D341Med (cell line): Measurements from ENCODE around the gene PKNOX2.

Experiments
- DNase-seq: peaks from one replicate; pipeline ENCODE4 v3.0.0; 2012; ENCODE audit warnings: low spot score

The PKNOX2 gene

DNA sequence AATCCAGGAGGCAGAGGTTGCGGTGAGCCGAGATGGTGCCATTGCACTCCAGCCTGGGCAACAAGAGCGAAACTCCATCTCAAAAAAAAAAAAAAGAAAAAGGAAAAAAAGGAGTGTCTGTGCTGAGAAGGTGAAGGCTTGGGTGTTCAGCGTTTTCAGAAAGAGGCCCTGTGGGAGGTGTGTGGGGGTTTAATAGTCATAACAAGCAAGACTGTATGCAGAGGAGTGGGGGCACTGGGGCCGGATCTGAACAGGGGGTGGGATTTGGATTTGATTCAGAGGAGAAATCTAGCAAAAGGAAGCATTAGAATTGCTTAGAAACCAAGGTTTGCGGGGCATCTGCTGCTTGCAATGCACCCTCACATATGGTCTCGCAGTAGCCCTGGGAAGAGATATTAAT is 195.5 kb downstream of the PKNOX2 start:
- no peak for DNase-seq

DNA sequence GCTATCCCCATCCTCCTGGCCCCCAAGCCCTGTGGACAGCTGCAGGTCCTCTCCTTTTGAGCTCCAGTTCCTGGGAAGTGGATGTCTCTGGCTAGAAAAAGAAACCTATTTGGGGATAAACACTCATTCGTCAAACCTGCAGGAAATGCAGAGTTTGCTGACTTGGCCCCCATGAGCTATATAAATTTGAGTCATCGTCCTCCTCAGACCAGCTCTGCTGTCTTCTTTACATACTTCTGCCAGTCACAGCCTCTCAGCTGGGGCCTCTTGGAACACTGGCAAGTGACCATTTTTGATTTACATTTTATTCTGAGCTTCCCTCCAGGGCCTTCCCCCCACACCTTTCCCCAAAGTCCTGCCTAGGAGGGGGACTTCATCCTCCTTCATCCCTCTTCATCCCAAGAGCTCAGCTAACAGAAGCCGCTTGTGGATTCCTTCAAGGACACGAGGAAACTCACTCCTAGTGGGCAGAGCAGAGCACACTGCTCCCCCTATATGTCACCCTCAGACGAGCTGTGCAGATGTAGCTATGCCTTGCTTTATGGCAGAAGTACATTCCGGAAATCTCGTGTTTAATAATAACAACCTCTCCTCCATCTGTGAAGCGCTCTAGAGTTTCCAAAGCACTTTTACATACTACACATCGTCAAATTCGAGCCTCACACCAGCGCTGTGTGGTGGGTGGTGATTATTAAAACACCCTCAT is 199.7 kb downstream of the PKNOX2 start:
- DNase-seq = no peak

DNA sequence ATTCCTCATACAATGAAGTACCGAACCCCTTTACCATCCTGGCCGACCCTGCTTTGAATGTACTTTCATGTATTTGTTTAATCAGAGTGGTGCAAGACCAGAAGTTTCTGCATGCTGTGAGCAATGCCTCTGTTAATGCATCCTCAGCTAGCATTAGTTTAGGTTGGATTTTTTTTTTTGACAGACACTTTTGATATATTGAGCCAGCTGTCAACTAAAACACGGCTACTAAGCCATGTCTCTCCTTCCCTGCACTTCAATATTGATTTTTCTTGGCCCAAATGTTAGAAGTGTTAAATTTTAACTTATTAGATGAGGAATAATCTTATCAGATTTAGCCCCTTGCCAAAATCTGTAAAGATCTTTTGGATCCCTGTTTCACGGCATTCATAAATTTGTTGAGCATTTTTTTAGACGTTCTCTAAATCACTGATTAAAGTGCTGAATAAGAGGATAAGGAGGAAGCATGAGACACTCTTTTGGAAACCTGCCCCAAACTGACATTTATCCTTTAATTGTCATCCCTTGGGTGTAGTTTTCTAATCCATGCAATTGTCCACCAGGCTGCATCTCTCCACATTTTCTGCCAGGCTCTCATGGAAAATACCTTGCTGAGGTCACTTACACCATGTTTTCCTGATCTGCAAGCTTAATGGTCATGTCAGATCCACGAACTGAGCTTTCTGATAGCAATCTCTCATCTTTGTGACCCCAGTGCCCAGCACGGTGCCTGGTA is 200.8 kb downstream of the PKNOX2 start:
- DNase-seq = peak; percentile 61

DNA sequence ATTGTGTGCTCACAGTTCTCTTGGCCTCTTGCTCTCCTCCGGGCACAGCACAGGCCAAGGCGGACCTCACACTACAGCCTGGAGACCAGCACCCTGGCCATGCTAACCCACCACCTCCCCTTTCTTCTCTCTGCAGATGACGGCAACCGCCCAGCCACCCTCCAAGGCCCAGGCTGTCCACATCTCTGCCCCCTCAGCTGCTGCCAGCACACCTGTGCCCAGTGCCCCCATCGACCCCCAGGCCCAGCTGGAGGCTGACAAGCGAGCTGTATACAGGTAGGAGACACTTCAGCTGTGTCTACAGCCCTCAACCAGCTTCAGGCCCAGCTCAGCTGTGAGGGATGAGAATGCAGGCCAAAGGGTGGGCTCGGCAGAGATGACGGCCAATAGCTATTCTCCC is 203.2 kb downstream of the PKNOX2 start:
- DNase-seq = no peak

DNA sequence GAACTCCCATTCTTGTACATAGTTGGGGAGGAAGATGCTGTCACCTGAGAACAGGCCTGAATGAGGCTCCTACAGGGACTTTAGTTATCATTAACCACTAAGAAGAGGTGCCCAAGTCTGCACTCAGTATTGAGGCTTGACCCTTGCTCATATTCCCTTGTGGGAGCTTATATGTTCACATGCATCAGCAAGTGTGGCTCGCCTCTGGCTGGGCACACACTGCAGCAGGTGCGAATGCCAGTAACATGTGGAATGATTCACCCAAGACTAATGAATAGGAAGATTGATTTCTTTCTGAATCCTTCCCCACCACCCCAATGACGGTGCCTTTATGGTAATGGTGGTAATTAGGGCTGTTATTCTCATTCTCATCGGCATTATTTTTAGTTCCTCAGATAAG is 204.2 kb downstream of the PKNOX2 start:
- DNase-seq = no peak

DNA sequence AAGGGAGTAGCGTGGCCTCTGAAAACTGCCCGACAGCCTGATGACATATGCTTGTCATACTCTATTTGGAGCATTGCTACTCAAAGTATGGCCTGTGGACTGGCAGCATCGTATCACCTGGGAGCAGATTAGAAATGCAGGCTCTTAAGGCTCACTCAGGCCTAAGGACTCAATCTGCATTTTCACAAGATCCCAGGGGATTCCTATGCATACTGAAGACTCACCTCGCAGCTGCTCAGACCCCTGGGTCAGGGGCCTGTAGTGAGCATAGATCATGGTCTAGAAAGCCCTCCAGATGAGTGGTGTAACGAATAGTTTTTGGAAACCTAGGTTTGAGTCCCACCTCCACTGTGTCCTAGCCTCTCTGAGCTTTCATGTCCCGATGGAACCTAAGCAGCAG is 205.3 kb downstream of the PKNOX2 start:
- no peak for DNase-seq

DNA sequence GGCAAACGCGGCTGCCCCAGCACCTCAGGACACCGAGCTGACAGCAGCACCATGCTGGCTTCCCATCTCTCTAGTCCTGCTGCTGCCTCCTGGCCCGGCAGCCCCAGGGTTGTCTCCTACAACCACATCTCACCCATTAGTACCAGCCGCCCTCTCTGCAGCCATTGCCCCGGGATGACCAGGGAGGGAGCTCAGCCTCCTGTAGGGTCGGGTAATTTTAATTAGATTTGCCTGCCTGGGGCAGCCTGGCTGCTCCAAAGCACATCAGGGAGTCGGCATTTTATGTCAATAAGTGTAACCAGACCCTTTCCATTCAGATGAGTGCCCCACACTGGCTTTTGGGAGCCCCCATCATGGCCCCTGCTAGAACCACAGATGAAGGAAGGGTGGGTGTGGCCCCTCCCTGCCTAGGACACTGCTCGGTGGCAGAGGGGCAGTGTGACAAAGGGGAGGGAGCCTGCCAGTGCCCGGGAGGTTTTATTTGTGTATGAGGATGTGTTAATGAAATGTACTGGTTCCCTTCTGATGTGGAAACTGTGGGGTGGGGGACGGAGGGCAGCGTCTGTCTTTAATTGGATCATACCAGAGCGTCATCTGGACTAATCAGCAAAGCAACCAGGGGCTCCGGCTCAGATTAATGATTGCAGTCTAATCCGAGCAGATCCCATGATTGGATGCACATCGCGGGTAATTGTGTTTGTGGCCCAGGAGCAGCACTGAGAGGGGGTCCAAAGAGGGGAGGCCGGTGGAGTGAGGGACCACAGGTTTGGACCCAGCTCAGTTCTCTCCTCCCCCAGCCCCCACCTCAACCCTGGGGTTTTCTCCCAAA is 206.2 kb downstream of the PKNOX2 start:
- peak; percentile 84 for DNase-seq

DNA sequence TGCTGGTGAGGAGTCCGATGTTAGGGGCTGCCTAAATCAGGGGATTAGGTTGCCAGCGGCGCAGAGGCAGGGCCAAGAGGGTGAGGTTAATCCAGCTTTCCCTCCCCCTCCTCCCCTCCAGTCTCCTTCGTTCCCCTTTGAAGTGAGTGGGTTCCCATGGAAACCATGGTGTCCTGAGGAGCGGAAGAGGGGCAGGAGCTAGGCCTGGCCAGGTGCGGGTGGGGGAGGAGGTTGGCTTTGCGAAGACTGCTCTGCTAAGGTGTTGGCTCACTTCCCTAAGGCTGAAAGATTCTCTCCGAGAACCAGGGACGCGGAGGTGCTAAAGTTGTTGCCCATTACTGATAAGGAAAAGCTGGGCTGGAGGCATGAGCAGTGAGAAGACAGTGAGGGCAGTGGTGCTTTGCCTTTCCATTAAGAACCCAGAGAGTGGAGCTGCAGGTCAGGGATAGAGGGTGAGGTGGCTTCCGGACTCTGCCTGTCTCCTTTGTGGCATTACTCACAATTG is 206.9 kb downstream of the PKNOX2 start:
- peak; percentile 79 for DNase-seq

DNA sequence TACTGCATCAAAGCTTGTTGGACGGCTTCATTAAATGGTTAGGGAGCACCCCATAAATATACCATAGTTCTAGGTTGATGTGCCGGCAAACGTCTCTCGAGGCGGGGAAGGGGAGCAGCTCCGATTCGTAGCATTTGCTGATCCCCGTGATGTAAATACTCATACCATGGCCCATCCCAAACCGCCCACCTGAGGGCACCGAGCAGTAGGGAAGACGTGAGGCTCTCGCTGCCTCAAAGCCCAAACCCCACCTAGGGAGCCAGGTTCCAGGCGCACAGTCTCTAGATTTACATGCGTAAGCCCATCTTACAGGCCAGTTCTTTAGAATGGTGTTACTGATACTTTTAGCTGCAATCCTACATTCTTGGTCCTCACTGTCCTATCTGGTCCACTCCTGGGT is 207.5 kb downstream of the PKNOX2 start:
- DNase-seq = no peak

DNA sequence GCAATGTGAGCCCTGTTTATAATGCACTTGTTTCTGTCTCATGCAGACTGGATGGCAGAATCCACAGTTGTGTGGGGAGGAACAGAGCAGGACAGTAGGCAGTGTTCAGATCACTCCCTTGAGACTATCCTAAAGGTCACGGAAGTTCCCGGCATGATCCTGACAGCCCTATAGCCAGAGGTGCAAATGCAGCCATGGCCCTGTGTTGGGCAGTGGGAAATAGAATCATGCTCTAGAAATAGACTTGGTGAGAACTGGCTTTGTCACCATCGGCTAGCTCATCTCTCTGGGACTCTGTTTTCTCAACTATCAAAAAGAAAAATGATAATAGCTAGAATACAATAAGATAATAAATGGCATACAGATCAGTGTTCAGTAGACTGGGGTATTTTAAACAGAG is 208.4 kb downstream of the PKNOX2 start:
- no peak for DNase-seq

DNA sequence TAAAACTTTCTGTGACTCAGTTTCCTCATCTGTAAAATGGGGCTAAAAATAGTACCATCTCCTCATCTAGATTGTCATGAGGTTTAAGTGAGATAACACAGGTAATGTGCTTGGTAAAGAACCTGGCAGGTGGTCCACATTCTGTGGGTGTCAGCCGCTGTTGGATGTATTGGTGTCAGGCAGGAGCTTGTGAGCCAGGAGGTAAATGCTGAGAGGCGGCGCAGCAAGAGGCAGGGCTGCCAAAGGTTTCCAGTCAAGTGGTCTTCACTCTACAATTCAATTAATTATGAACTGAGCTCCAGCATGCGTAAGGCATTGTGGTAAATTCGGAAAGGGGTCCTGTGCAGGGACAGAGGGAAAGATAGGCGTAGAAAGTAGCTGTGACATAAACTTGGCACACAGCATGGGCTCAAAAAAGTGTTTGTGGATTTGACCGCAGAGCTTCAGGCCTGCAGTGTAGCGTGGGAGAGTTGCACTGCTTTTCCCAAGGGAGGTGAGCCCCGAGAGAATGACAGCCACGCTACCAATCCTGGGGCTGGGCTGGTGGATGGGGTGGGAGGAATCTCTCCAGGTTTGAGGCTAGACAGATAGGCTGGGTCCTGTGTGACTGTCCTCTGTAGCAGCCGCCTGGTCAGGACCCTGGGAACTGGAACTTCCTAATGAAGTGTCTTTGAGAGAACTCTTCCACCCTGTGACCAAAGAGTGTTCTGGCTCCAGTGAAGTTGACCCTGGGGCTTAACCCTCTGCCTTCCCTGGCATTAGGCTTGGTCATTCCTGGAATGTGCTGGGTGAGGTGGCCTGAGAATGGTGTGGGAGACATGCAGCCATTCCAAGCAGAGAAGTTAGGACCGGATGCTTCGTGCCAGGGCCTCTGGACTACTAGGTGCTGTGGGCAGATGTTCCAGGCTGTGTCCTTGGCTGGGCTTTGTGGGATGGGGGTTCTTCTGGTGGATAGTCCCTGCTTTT is 209.2 kb downstream of the PKNOX2 start:
- no peak for DNase-seq

DNA sequence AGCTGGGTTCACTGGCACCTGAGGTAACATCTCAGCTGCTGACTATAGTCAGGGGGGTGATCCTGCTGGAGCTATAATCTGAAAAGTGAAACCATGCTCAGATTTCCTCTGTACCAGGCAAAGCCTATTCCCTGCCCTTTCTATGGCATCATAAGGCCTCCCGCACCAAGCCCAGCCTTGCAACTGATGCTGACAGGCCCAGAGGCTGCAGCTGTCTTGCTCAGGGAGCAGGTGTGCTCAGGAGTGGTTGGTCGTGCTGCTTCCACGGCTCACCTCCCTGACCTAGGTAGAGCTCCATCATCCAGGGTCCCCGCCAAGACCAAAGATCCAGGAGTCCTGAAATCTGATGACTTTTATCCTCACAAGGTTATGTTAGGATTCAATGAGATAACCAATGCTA is 209.8 kb downstream of the PKNOX2 start:
- DNase-seq = no peak

DNA sequence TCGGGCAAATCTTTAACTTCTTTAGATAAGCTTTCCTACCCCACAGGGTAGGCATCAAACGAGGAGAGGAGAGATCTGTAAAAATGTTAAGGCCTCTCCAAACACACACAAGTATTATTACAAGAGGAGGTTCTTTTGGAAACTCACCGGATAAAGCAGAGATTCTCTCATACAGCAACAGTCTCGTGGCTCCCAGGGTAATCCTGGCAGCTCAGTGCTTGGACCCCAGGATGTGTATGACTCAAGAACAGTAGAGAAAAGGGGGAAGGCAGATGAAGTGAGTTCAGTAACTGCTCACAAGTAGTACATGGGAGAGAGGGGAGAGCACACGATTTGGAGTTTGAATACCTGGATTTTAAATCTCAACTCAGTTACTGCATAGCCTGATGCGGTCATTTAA is 210.6 kb downstream of the PKNOX2 start:
- DNase-seq = no peak

DNA sequence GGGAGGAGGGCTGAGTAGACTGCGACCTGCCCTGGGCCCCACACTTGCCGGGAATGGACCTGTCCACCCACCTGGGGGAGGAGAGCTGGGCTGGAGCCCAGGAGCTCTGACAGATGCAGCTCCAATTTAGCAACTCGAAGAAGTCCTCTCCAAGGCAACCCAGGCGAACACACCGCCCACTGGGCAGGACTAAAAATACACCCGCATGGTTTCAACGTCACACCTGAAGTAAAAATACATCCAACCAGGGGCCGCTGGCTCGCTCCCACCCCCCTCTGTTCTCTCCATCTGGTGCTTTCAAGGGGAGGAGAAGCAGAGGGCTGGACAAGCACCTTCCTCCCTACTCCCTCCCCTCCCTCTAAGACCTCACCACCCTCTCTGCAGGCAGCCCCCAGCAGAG is 211.6 kb downstream of the PKNOX2 start:
- DNase-seq = no peak

DNA sequence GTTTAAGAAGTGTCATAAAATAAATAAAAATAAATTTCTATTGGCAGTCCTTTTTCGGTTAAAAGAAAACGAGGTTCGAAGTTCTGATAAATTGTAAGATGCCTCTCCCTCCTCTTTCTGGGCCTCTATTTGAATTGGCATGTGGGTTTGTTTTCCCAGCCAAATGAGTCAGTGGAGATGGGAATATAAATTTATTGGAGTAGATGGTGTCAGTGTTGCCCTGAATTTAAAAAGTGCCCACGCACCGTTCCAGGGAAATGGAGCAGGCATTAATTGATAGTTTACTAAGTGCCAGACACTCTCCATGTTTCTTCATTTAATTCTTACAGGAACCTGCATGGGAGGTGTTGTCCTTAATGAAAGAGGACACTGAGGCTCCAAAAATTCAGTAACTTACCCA is 212.3 kb downstream of the PKNOX2 start:
- DNase-seq = no peak

DNA sequence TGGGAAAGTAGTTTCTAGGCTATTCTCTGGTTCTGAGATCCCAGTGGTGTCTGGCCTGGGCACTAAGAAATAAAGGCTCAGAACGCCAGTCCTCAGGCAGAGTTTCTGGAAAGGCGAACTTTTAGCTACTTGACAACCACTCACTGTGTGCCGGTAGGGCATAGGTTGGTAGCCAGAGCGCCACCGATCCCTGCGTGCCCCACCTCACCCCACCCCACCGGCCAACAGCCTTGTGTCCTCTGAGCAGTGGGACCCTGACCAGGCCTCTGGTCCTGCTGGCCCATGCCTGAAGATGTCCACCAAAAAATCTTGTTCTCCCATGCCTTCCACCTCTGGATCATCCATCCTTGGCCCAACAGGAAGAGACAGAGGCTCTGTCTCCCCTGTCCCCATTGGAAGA is 213.5 kb downstream of the PKNOX2 start:
- no peak for DNase-seq

DNA sequence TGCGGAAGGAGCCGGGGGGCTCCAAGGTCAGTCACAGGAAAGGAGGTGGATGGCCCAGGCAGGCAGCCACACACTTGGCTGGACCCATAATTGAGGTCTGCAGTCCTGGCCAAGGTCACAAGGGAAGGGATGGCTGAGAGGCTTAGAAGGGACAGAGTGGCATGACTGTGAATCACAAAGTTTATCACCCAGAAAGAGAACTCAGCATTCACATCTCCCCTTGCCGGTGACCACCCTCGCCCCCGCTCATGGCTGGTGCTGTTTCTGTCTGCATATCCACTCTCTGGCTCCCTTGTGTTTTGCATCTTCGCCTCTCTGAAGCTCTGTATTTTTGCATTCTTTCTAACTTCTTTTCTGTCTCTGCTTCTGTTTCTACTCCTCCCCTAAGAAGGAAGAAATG is 214.0 kb downstream of the PKNOX2 start:
- DNase-seq = no peak

DNA sequence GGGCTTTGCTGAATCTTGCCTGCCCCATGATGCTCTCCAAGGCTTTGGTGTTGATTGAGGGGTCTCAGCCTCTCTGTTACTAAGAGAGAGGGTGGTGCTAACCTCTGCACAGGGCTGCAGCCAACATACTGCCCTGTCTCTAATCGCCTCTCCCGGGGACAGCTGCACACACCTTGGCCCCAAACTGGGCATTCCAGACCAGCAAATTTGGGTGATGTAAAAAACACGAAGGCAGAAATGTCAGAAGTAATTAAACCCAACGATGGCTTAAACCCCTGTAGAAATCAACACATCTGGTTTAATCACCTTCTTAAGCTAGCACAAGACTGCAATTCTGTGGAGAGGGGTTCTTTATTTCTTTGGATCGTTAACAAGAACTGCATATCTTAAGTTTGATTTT is 215.0 kb downstream of the PKNOX2 start:
- DNase-seq = no peak

DNA sequence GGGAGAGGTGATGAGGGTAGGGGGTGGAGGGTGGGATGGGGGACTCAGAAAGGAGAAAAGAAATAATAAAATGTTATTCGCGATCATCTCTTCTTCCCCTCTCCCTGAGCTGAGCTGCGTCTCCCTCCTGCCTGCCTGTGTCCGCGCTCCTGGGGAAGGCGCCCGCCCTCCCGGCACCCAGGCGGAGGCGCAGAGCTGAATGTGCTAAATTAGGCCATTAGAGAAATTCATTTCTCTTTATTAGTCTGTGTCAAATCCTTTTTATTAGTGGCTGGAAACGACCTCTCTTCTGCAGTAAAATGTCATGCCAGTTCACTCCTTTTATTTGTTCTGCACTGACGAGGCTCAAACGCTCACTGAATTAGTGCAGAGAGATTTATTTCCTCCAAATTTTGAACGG is 215.4 kb downstream of the PKNOX2 start:
- DNase-seq = no peak

DNA sequence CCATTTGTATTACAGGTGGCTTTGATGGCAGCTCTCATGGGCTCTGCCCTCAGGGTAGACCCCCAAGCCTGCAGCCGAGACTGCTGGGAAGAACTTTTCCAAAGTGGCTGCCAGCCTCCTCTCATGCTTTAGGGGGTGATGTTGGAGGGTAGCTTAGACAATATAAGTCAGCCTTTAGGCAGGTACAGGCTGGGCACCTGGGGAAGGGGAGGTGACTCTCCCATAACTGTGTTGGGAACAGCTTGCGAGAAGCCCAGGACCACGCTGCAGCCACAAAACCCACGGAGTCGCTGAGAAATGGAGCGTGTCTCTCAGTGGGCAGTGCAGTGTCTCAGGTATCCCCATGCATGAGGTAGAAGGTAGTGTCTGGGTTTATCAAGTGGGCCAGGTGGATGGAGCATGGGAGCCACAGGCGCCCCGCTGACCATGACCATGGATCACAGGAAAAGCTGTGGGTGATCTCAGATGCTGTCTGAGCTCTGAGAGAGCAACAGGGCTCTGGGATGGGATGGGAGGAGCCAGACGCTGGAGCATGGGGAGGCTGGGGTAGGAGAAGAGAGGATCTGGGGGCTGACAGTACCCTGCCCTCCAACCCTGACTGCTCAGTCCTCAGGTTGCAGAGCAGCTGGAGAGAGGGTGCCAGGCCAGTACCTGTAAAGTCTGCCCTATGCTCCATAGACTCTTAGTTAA is 216.3 kb downstream of the PKNOX2 start:
- DNase-seq = no peak

DNA sequence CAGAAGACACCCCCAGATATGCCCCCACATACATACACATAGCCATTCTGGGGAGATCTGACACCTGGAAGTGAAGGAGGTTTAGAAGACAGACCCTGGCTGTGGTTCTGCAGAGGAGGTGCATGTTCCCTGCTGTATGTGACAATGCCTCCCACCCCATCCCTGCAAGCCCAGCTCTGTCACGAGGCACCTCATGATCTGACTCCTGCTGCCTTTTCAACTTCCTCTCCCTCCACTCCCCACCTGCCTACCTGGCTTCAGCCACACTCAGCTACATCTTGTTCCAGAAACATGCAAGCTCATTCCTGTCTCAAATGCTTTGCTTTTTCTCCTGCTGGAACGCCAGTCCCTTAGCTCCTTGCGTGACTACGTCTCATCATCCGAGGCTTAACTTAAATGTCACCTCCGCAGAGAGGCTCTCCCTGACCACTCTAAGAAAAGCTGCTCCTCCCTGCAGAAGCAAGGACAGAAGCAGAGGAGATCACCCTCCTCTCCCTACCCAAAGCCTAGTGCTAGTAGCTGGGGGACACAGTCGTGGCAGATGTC is 217.0 kb downstream of the PKNOX2 start:
- DNase-seq = no peak
